ENCODE measurements around the gene PODNL1.
"Not testable (repeated sequence)": the region's sequence is repeated elsewhere in the genome, so short reads cannot be mapped to it uniquely, and the experiment has no call there.

PODNL1 gene

GRCh38 chr19:13929340-13929739 lies 8.9 kb downstream of the PODNL1 start:
- H3K27ac Mint-ChIP-seq = no peak overlapping the region

GRCh38 chr19:13926715-13927114 lies 11.5 kb downstream of the PODNL1 start:
- Mint-ChIP-seq H3K4me3 (no peak overlapping the region), H3K27ac (no peak overlapping the region)

More at GRCh38 chr19:13929340-13929739, 8.9 kb downstream of the PODNL1 start:
- Mint-ChIP-seq H3K4me1 (peaks cover 14% of the 10 kb centered on the region), H3K4me3 (no peak overlapping the region), H3K9me3 (no peaks in the 10 kb centered on the region), H3K36me3 (peaks cover 5% of the 10 kb centered on the region), H3K27me3 (no peaks in the 10 kb centered on the region)

GRCh38 chr19:13926010-13926409 lies 12.2 kb downstream of the PODNL1 start:
- Mint-ChIP-seq H3K27ac (no peak overlapping the region), H3K27me3 (no peaks in the 10 kb centered on the region), H3K9me3 (no peaks in the 10 kb centered on the region), H3K4me3 (no peak overlapping the region), H3K4me1 (peaks cover 14% of the 10 kb centered on the region), H3K36me3 (peaks cover 13% of the 10 kb centered on the region)

More at GRCh38 chr19:13926715-13927114, 11.5 kb downstream of the PODNL1 start:
- Mint-ChIP-seq H3K36me3 (peaks cover 11% of the 10 kb centered on the region), H3K9me3 (no peaks in the 10 kb centered on the region), H3K4me1 (peaks cover 14% of the 10 kb centered on the region), H3K27me3 (no peaks in the 10 kb centered on the region)

GRCh38 chr19:13923194-13923987 lies 14.8 kb downstream of the PODNL1 start:
- H3K27me3 Mint-ChIP-seq = no peaks in the 10 kb centered on the region
- no peak overlapping the region for H3K4me3 Mint-ChIP-seq
- H3K9me3 Mint-ChIP-seq = no peaks in the 10 kb centered on the region
- no peak overlapping the region for H3K27ac Mint-ChIP-seq
- H3K4me1 Mint-ChIP-seq = peaks cover 14% of the 10 kb centered on the region
- peaks cover 17% of the 10 kb centered on the region for H3K36me3 Mint-ChIP-seq

GRCh38 chr19:13922118-13922517 lies 16.1 kb downstream of the PODNL1 start:
- H3K27ac Mint-ChIP-seq, H3K9me3 Mint-ChIP-seq, H3K4me3 Mint-ChIP-seq, H3K27me3 Mint-ChIP-seq: not testable (repeated sequence)
- Mint-ChIP-seq H3K36me3 (peaks cover 16% of the 10 kb centered on the region), H3K4me1 (peaks cover 13% of the 10 kb centered on the region)

- Mint-ChIP-seq H3K36me3 (peaks cover 16% of the 10 kb centered on the region), H3K4me3 (no peak overlapping the region), H3K9me3 (no peaks in the 10 kb centered on the region), H3K4me1 (peaks cover 3% of the 10 kb centered on the region), H3K27me3 (no peaks in the 10 kb centered on the region), H3K27ac (no peak overlapping the region)
These were observed 17.1 kb downstream of the PODNL1 start for GRCh38 chr19:13920940-13921747.

GRCh38 chr19:13920524-13920923 lies 17.7 kb downstream of the PODNL1 start:
- H3K27me3 Mint-ChIP-seq = no peaks in the 10 kb centered on the region

GRCh38 chr19:13918726-13919411 lies 19.3 kb downstream of the PODNL1 start:
- H3K4me1 Mint-ChIP-seq = no peaks in the 10 kb centered on the region
- no peaks in the 10 kb centered on the region for H3K27me3 Mint-ChIP-seq
- H3K36me3 Mint-ChIP-seq = peaks cover 12% of the 10 kb centered on the region
- H3K27ac Mint-ChIP-seq = no peak overlapping the region
- H3K9me3 Mint-ChIP-seq = no peaks in the 10 kb centered on the region
- no peak overlapping the region for H3K4me3 Mint-ChIP-seq

More at GRCh38 chr19:13920524-13920923, 17.7 kb downstream of the PODNL1 start:
- Mint-ChIP-seq H3K9me3 (no peaks in the 10 kb centered on the region), H3K4me1 (no peaks in the 10 kb centered on the region), H3K4me3 (no peak overlapping the region), H3K27ac (no peak overlapping the region), H3K36me3 (peaks cover 16% of the 10 kb centered on the region)

GRCh38 chr19:13917888-13918406 lies 20.3 kb downstream of the PODNL1 start:
- H3K4me3 Mint-ChIP-seq = no peak overlapping the region
- no peak overlapping the region for H3K27ac Mint-ChIP-seq
- no peaks in the 10 kb centered on the region for H3K27me3 Mint-ChIP-seq
- H3K9me3 Mint-ChIP-seq = no peaks in the 10 kb centered on the region
- H3K4me1 Mint-ChIP-seq = no peaks in the 10 kb centered on the region
- H3K36me3 Mint-ChIP-seq = peaks cover 12% of the 10 kb centered on the region

- H3K4me3 Mint-ChIP-seq = no peak overlapping the region
- H3K36me3 Mint-ChIP-seq = peaks cover 1% of the 10 kb centered on the region
- no peak overlapping the region for H3K27ac Mint-ChIP-seq
- no peaks in the 10 kb centered on the region for H3K27me3 Mint-ChIP-seq
- H3K9me3 Mint-ChIP-seq = no peaks in the 10 kb centered on the region
- no peaks in the 10 kb centered on the region for H3K4me1 Mint-ChIP-seq
These were observed 23.4 kb downstream of the PODNL1 start for GRCh38 chr19:13914777-13915176.

- H3K9me3 Mint-ChIP-seq = no peaks in the 10 kb centered on the region
- no peaks in the 10 kb centered on the region for H3K4me1 Mint-ChIP-seq
- no peaks in the 10 kb centered on the region for H3K27me3 Mint-ChIP-seq
- no peak overlapping the region for H3K27ac Mint-ChIP-seq
- H3K36me3 Mint-ChIP-seq = peaks cover 1% of the 10 kb centered on the region
- no peak overlapping the region for H3K4me3 Mint-ChIP-seq
These were observed 24.9 kb downstream of the PODNL1 start for GRCh38 chr19:13913352-13913751.

GRCh38 chr19:13909430-13909829 lies 28.8 kb downstream of the PODNL1 start:
- Mint-ChIP-seq H3K4me3 (no peak overlapping the region), H3K4me1 (peaks cover 11% of the 10 kb centered on the region), H3K36me3 (peaks cover 1% of the 10 kb centered on the region), H3K9me3 (no peaks in the 10 kb centered on the region), H3K27me3 (no peaks in the 10 kb centered on the region), H3K27ac (no peak overlapping the region)

GRCh38 chr19:13908674-13909073 lies 29.5 kb downstream of the PODNL1 start:
- Mint-ChIP-seq H3K9me3 (no peaks in the 10 kb centered on the region), H3K4me1 (peaks cover 11% of the 10 kb centered on the region), H3K27ac (no peak overlapping the region), H3K27me3 (no peaks in the 10 kb centered on the region), H3K36me3 (peaks cover 1% of the 10 kb centered on the region), H3K4me3 (no peak overlapping the region)

- Mint-ChIP-seq H3K4me1 (peaks cover 11% of the 10 kb centered on the region), H3K9me3 (no peaks in the 10 kb centered on the region), H3K4me3 (peak overlapping the region; percentile 86), H3K27ac (no peak overlapping the region), H3K27me3 (no peaks in the 10 kb centered on the region), H3K36me3 (peaks cover under 1% of the 10 kb centered on the region)
These were observed 31.3 kb downstream of the PODNL1 start for GRCh38 chr19:13906910-13907309.

- H3K4me1 Mint-ChIP-seq = peaks cover 11% of the 10 kb centered on the region
- H3K36me3 Mint-ChIP-seq = no peaks in the 10 kb centered on the region
- peak overlapping the region; percentile 86 for H3K4me3 Mint-ChIP-seq
- peak overlapping the region; percentile 30 for H3K27ac Mint-ChIP-seq
- no peaks in the 10 kb centered on the region for H3K27me3 Mint-ChIP-seq
- H3K9me3 Mint-ChIP-seq = no peaks in the 10 kb centered on the region
These were observed 31.7 kb downstream of the PODNL1 start for GRCh38 chr19:13906521-13906904.
